ENCODE measurements around the gene SLC17A9.

GRCh38 chr20:62918147-62918546 is 34.4 kb upstream of the SLC17A9 start:
- TF ChIP-seq, protein P1, sequence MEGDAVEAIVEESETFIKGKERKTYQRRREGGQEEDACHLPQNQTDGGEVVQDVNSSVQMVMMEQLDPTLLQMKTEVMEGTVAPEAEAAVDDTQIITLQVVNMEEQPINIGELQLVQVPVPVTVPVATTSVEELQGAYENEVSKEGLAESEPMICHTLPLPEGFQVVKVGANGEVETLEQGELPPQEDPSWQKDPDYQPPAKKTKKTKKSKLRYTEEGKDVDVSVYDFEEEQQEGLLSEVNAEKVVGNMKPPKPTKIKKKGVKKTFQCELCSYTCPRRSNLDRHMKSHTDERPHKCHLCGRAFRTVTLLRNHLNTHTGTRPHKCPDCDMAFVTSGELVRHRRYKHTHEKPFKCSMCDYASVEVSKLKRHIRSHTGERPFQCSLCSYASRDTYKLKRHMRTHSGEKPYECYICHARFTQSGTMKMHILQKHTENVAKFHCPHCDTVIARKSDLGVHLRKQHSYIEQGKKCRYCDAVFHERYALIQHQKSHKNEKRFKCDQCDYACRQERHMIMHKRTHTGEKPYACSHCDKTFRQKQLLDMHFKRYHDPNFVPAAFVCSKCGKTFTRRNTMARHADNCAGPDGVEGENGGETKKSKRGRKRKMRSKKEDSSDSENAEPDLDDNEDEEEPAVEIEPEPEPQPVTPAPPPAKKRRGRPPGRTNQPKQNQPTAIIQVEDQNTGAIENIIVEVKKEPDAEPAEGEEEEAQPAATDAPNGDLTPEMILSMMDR (IDR thresholded peaks at IDR 0.05 in 2 of 3, conservative IDR thresholded peaks at IDR 0.05 in 1 of 3; ENCODE audit: borderline replicate concordance in 1 of 3, insufficient read depth in 1 of 3, low read depth in 2 of 3, low read length in 2 of 3) = no peak
- TF ChIP-seq POLR2A (IDR thresholded peaks at IDR 0.05; ENCODE audit: borderline replicate concordance, extremely low read depth, insufficient read depth, insufficient read length) (no peak), EZH2phosphoT487 (IDR thresholded peaks at IDR 0.05; ENCODE audit: borderline replicate concordance) (no peak)
